Body of pancreas (tissue), 4 donors: ENCODE measurements around the gene MYRIP.

Experiments used
- CTCF ChIP-seq, 7 experiments: fragments of 450-650 bp in 4 of 7; fragments of 200-600 bp in 3 of 7; sonication (generic) in 3 of 7; IDR thresholded peaks; one replicate each; pipeline ENCODE4 v1.5.1; 2016 to 2019; ENCODE audit warnings: antibody characterized with exemption in 7 of 7
- POLR2A ChIP-seq, 3 donors: fragments of 450-650 bp; IDR thresholded peaks; one replicate each; pipeline ENCODE4 v1.6.1; 2016; ENCODE audit warnings: antibody characterized with exemption in 3 of 3, mild to moderate bottlenecking in 2 of 3

- TF ChIP-seq CTCF (IDR thresholded peaks at IDR 0.05), result no peak
- TF ChIP-seq POLR2A (IDR thresholded peaks at IDR 0.05), result no peak
These were observed 153.2 kb downstream of the MYRIP start for GRCh38 chr3:39962581-39962980.
